H1 (cell line): ENCODE results near the gene ANGPTL4. TPM values are rescaled to one million over a fixed set of nuclear protein-coding genes. Genes with fewer than 3 reads are reported as not detected.

Experiments
- CBX5 ChIP-seq: fragments of 300-800, 300-1000 bp; sonication (generic); IDR thresholded peaks from 2 replicates; pipeline ENCODE4 v1.7.1; 2016; ENCODE audit warnings: antibody characterized with exemption, low read length, low read depth
- polyA plus RNA-seq, 7 experiments: library from polyadenylated mRNA; depleted of rRNA in 3 of 7; stranded (reverse) in 5 of 7; unstranded in 2 of 7; fragments of >200 nt in 5 of 7; fragments of 200-250 nt in 2 of 7; gene quantifications; 1 replicate in 5 of 7; 2 replicates in 1 of 7; 4 replicates in 1 of 7; pipeline versions ENCODE4 v1.2.1 to v1.2.3, GENCODE V29; 2011 to 2013; ENCODE audit warnings: missing spikeins in 2 of 7, mixed read lengths in 2 of 7
- total RNA-seq: library from RNA; stranded (reverse); fragmentation: NEBNext Ultra II Directional; extraction: Animal tissue kit (Norgen Biotek cat#: 25700); gene quantifications from 2 replicates; pipeline ENCODE4 v1.2.1, GENCODE V29; 2021

Gene ANGPTL4
- total and polyA plus RNA-seq, 2 of the 8 experiments (the other 6 are each of a cell fraction or from before 2014, with no cell fraction given), result 2.3 to 6.5 TPM

GRCh38 chr19:8371011-8371804 is 7.3 kb downstream of the ANGPTL4 start (continued):
- no peak for TF ChIP-seq CBX5
- TF ChIP-seq, all 59 proteins: peak for 0
